Body of pancreas (tissue), 4 donors: ENCODE data around the gene UTF1.

Experiments
- CTCF ChIP-seq, 7 experiments: fragments of 450-650 bp in 4 of 7; fragments of 200-600 bp in 3 of 7; sonication (generic) in 3 of 7; IDR thresholded peaks; one replicate each; pipeline ENCODE4 v1.5.1; 2016 to 2019; ENCODE audit warnings: antibody characterized with exemption in 7 of 7
- POLR2A ChIP-seq, 3 donors: fragments of 450-650 bp; IDR thresholded peaks; one replicate each; pipeline ENCODE4 v1.6.1; 2016; ENCODE audit warnings: antibody characterized with exemption in 3 of 3, mild to moderate bottlenecking in 2 of 3

GRCh38 chr10:133259602-133259989, 29.6 kb downstream of the UTF1 start:
- no peak for TF ChIP-seq CTCF (IDR thresholded peaks at IDR 0.05)
- TF ChIP-seq POLR2A (IDR thresholded peaks at IDR 0.05): no peak
